WTC11 (cell line): Measurements from ENCODE around the gene PRR12. TPM values are rescaled to one million over a fixed set of nuclear protein-coding genes. Genes with fewer than 3 reads are reported as not detected.

Experiments used
- ATAC-seq: fragments of 200-7000 bp; cut with Tn5 transposase; 2 replicates; pipeline ENCODE4 v1.10.0; 2021; ENCODE audit warnings: mild to moderate bottlenecking, moderate library complexity
- CTCF ChIA-PET: fragments of 300-600 bp; sonication (Branson Sonifier 250); formaldehyde crosslinking; loops from one replicate; lab custom pipeline; 2021; ENCODE audit warnings: antibody characterized with exemption; lab: Charles Lee
- POLR2A ChIA-PET: fragments of 350-600 bp; sonication (Branson Sonifier 250); formaldehyde crosslinking; loops from one replicate; lab custom pipeline; 2021; ENCODE audit warnings: antibody characterized with exemption; lab: Charles Lee
- DNase-seq: peaks from one replicate; pipeline ENCODE4 v3.0.0; 2021; ENCODE audit warnings: low spot score
- H3K27ac Mint-ChIP-seq: 2 replicates; pipeline ENCODE4 v1.8.0; 2021; ENCODE audit warnings: mixed read lengths
- H3K27me3 Mint-ChIP-seq: 2 replicates; pipeline ENCODE4 v1.8.0; 2021; ENCODE audit warnings: low read depth, mild to moderate bottlenecking, moderate library complexity, mixed read lengths
- H3K36me3 Mint-ChIP-seq: 2 replicates; pipeline ENCODE4 v1.8.0; 2021; ENCODE audit warnings: mixed read lengths
- H3K4me1 Mint-ChIP-seq: 2 replicates; pipeline ENCODE4 v1.8.0; 2022; ENCODE audit warnings: mixed read lengths
- H3K4me3 Mint-ChIP-seq: 2 replicates; pipeline ENCODE4 v1.8.0; 2021; ENCODE audit warnings: mild to moderate bottlenecking, moderate library complexity, mixed read lengths
- H3K9me3 Mint-ChIP-seq: 2 replicates; pipeline ENCODE4 v1.8.0; 2021; ENCODE audit warnings: mixed read lengths
- ARID4B ChIP-seq: sonication (generic); formaldehyde crosslinking; IDR thresholded peaks from 2 replicates; pipeline ENCODE4 v1.8.0; 2023; ENCODE audit warnings: missing genetic modification reagents, mild to moderate bottlenecking, borderline replicate concordance
- CBFB ChIP-seq: sonication (generic); formaldehyde crosslinking; IDR thresholded peaks from 2 replicates; pipeline ENCODE4 v1.8.1; 2022; ENCODE audit warnings: mild to moderate bottlenecking, low read depth, missing genetic modification reagents
- GABPB1 ChIP-seq: sonication (generic); formaldehyde crosslinking; IDR thresholded peaks from 2 replicates; pipeline ENCODE4 v1.8.1; 2023; ENCODE audit warnings: mild to moderate bottlenecking, missing genetic modification reagents
- GTF2I ChIP-seq: fragments of 250-450 bp; sonication (Bioruptor Pico); conservative IDR thresholded peaks from 2 replicates; pipeline ENCODE4 v1.4.0; 2021; ENCODE audit warnings: mild to moderate bottlenecking
- KAT7 ChIP-seq: sonication (generic); formaldehyde crosslinking; IDR thresholded peaks from 2 replicates; pipeline ENCODE4 v1.8.1; 2023; ENCODE audit warnings: missing genetic modification reagents, mild to moderate bottlenecking, borderline replicate concordance
- NFYB ChIP-seq: sonication (generic); formaldehyde crosslinking; conservative IDR thresholded peaks from 2 replicates; pipeline ENCODE4 v1.8.0; 2022; ENCODE audit warnings: low read depth, missing genetic modification reagents
- NR3C1 ChIP-seq: sonication (generic); formaldehyde crosslinking; conservative IDR thresholded peaks from 2 replicates; pipeline ENCODE4 v1.8.1; 2023; ENCODE audit warnings: low read depth, mild to moderate bottlenecking, missing genetic modification reagents
- SMAD4 ChIP-seq: sonication (generic); formaldehyde crosslinking; IDR thresholded peaks from 2 replicates; pipeline ENCODE4 v1.8.0; 2022; ENCODE audit warnings: mild to moderate bottlenecking, missing genetic modification reagents
- TEAD4 ChIP-seq: sonication (generic); formaldehyde crosslinking; IDR thresholded peaks from 2 replicates; pipeline ENCODE4 v1.8.0; 2022; ENCODE audit warnings: mild to moderate bottlenecking, missing genetic modification reagents
- TP53 ChIP-seq: sonication (generic); formaldehyde crosslinking; IDR thresholded peaks from 2 replicates; pipeline ENCODE4 v1.8.1; 2023; ENCODE audit warnings: mild to moderate bottlenecking, missing genetic modification reagents
- ZBTB21 ChIP-seq: sonication (generic); formaldehyde crosslinking; IDR thresholded peaks from 2 replicates; pipeline ENCODE4 v1.8.1; 2023; ENCODE audit warnings: mild to moderate bottlenecking, missing genetic modification reagents, borderline replicate concordance
- ZNF121 ChIP-seq: sonication (generic); formaldehyde crosslinking; IDR thresholded peaks from 2 replicates; pipeline ENCODE4 v1.8.0; 2023; ENCODE audit warnings: missing genetic modification reagents
- ZNF138 ChIP-seq: sonication (generic); formaldehyde crosslinking; conservative IDR thresholded peaks from 2 replicates; pipeline ENCODE4 v1.8.1; 2022; ENCODE audit warnings: mild to moderate bottlenecking, moderate library complexity, missing genetic modification reagents
- ZNF232 ChIP-seq: sonication (generic); formaldehyde crosslinking; IDR thresholded peaks from 2 replicates; pipeline ENCODE4 v1.8.0; 2022; ENCODE audit warnings: mild to moderate bottlenecking, missing genetic modification reagents
- ZNF263 ChIP-seq: sonication (generic); formaldehyde crosslinking; IDR thresholded peaks from 2 replicates; pipeline ENCODE4 v1.8.1; 2022; ENCODE audit warnings: low read depth, mild to moderate bottlenecking, moderate library complexity, missing genetic modification reagents
- ZNF317 ChIP-seq: sonication (generic); formaldehyde crosslinking; IDR thresholded peaks from 2 replicates; pipeline ENCODE4 v1.8.1; 2023; ENCODE audit warnings: low read depth, mild to moderate bottlenecking, moderate library complexity, missing genetic modification reagents, borderline replicate concordance
- ZNF396 ChIP-seq: fragments of 250-450 bp; sonication (Bioruptor Pico); IDR thresholded peaks from 2 replicates; pipeline ENCODE4 v1.8.0; 2021; ENCODE audit warnings: mild to moderate bottlenecking, moderate library complexity, borderline replicate concordance
- ZNF416 ChIP-seq: fragments of 250-450 bp; sonication (Bioruptor Pico); IDR thresholded peaks from 2 replicates; pipeline ENCODE4 v1.9.0; 2021; ENCODE audit warnings: mild to moderate bottlenecking, inconsistent platforms
- ZNF512 ChIP-seq: sonication (generic); formaldehyde crosslinking; IDR thresholded peaks from 2 replicates; pipeline ENCODE4 v1.8.1; 2022; ENCODE audit warnings: missing genetic modification reagents, borderline replicate concordance
- total RNA-seq: library from RNA; stranded (reverse); gene quantifications from 3 replicates; pipeline ENCODE4 v1.2.3, GENCODE V29; 2021
- TF ChIP-seq, protein P1 (sequence below): sonication (generic); formaldehyde crosslinking; IDR thresholded peaks from 2 replicates; pipeline ENCODE4 v1.8.0; 2023; ENCODE audit warnings: mild to moderate bottlenecking, missing genetic modification reagents
- TF ChIP-seq, protein P2 (sequence below): fragments of 250-450 bp; sonication (Bioruptor Pico); IDR thresholded peaks from 2 replicates; pipeline ENCODE4 v2.1.2; 2022; ENCODE audit warnings: mild to moderate bottlenecking, moderate library complexity

The PRR12 gene
- total RNA-seq, 1 experiment from 2014 or later: 86.1 TPM

GRCh38 chr19:49564616-49565045 lies 26.4 kb upstream of the PRR12 start (continued):
- TF ChIP-seq, protein P1, sequence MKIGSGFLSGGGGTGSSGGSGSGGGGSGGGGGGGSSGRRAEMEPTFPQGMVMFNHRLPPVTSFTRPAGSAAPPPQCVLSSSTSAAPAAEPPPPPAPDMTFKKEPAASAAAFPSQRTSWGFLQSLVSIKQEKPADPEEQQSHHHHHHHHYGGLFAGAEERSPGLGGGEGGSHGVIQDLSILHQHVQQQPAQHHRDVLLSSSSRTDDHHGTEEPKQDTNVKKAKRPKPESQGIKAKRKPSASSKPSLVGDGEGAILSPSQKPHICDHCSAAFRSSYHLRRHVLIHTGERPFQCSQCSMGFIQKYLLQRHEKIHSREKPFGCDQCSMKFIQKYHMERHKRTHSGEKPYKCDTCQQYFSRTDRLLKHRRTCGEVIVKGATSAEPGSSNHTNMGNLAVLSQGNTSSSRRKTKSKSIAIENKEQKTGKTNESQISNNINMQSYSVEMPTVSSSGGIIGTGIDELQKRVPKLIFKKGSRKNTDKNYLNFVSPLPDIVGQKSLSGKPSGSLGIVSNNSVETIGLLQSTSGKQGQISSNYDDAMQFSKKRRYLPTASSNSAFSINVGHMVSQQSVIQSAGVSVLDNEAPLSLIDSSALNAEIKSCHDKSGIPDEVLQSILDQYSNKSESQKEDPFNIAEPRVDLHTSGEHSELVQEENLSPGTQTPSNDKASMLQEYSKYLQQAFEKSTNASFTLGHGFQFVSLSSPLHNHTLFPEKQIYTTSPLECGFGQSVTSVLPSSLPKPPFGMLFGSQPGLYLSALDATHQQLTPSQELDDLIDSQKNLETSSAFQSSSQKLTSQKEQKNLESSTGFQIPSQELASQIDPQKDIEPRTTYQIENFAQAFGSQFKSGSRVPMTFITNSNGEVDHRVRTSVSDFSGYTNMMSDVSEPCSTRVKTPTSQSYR: no peak
- no peak for TF ChIP-seq GABPB1
- no peak for TF ChIP-seq CBFB (CRISPR knock-in tag)

GRCh38 chr19:49565261-49565660 lies 25.7 kb upstream of the PRR12 start:
- Mint-ChIP-seq H3K27me3 (no peaks in the 10 kb centered on the region), H3K36me3 (no peaks in the 10 kb centered on the region), H3K27ac (peak overlapping the region; percentile 37; the same call in 1 of the 2 replicates), H3K4me3 (no peak overlapping the region), H3K4me1 (peaks cover 12% of the 10 kb centered on the region), H3K9me3 (no peaks in the 10 kb centered on the region)
- ChIA-PET CTCF (no interaction called here), POLR2A (no interaction called here)
- ATAC-seq (no peak), DNase-seq (no peak)
- TF ChIP-seq TP53 (CRISPR knock-in tag): no peak
- TF ChIP-seq ZNF396 (CRISPR knock-in tag): no peak
- TF ChIP-seq CBFB (CRISPR knock-in tag): no peak
- TF ChIP-seq ZNF416 (CRISPR knock-in tag): no peak
- TF ChIP-seq GTF2I: no peak
- TF ChIP-seq KAT7 (CRISPR knock-in tag): no peak
- TF ChIP-seq, protein P2, sequence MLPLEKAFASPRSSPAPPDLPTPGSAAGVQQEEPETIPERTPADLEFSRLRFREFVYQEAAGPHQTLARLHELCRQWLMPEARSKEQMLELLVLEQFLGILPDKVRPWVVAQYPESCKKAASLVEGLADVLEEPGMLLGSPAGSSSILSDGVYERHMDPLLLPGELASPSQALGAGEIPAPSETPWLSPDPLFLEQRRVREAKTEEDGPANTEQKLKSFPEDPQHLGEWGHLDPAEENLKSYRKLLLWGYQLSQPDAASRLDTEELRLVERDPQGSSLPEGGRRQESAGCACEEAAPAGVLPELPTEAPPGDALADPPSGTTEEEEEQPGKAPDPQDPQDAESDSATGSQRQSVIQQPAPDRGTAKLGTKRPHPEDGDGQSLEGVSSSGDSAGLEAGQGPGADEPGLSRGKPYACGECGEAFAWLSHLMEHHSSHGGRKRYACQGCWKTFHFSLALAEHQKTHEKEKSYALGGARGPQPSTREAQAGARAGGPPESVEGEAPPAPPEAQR (CRISPR knock-in tag): no peak
- no peak for TF ChIP-seq ZNF263 (CRISPR knock-in tag)
- no peak for TF ChIP-seq ZNF512 (CRISPR knock-in tag)

GRCh38 chr19:49566302-49566701 lies 24.7 kb upstream of the PRR12 start:
- no peak for ATAC-seq
- H3K27ac Mint-ChIP-seq: no peak overlapping the region
- POLR2A ChIA-PET: interaction anchor here (0.7 kb wide), 1 partner anchor 114 kb away, joined by 5 read pairs; no protein-coding TSS in a partner anchor

DNA sequence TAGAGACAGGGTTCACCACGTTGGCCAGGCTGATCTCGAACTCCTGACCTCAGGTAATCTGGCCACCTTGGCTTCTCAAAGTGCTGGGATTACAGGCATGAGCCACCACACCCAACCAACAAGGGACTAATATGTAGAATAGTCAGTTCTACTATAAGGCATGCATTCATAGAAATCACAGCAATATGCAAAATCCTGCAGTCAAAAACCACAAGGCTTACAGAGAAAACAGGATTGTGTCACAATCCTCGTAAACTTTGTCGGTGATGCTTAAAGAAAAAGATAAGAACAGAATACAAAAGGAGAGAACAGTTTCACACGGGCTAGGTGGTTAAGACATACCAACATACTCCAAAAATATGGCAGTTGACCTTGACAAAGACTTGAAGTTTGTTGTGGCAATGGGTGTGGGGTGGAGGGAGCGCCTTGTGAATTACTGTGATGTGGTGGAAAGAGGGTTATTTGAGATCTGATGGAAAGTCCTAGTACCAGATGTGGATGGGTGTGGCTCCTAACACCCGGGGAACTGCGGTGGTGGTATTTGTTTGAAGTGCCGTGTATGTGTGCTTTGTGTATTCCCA lies 23.0 kb upstream of the PRR12 start:
- ATAC-seq: no peak
- ChIA-PET CTCF (interaction anchor here (0.6 to 3.6 kb wide), 2 partner anchors 22 to 34 kb away, joined by 5 to 34 read pairs; no protein-coding TSS in a partner anchor), POLR2A (no interaction called here)
- no peaks in the 10 kb centered on the region for H3K36me3 Mint-ChIP-seq
- no peak for DNase-seq
- H3K9me3 Mint-ChIP-seq: no peaks in the 10 kb centered on the region
- no peaks in the 10 kb centered on the region for H3K27me3 Mint-ChIP-seq
- H3K4me1 Mint-ChIP-seq: peaks cover 14% of the 10 kb centered on the region
- H3K4me3 Mint-ChIP-seq: no peak overlapping the region
- no peak overlapping the region for H3K27ac Mint-ChIP-seq
- TF ChIP-seq ZNF317 (CRISPR knock-in tag): no peak
- no peak for TF ChIP-seq ZNF138 (CRISPR knock-in tag)
- no peak for TF ChIP-seq ZNF232 (CRISPR knock-in tag)
- no peak for TF ChIP-seq NFYB (CRISPR knock-in tag)
- no peak for TF ChIP-seq ZBTB21 (CRISPR knock-in tag)
- no peak for TF ChIP-seq ARID4B
- TF ChIP-seq SMAD4 (CRISPR knock-in tag): no peak
- TF ChIP-seq NR3C1: no peak
- TF ChIP-seq TEAD4 (CRISPR knock-in tag): no peak

More at GRCh38 chr19:49566302-49566701, 24.7 kb upstream of the PRR12 start:
- H3K9me3 Mint-ChIP-seq: no peaks in the 10 kb centered on the region
- no peak for DNase-seq
- CTCF ChIA-PET: interaction anchor here (0.8 to 0.9 kb wide), 2 partner anchors 20 to 90 kb away, joined by 3 to 5 read pairs; no protein-coding TSS in a partner anchor
- peak; percentile 56; the same call in 1 of the 2 replicates for TF ChIP-seq ZNF121 (CRISPR knock-in tag)
- TF ChIP-seq NFYB (CRISPR knock-in tag): no peak
- no peak overlapping the region for H3K4me3 Mint-ChIP-seq
- no peaks in the 10 kb centered on the region for H3K36me3 Mint-ChIP-seq
- no peaks in the 10 kb centered on the region for H3K27me3 Mint-ChIP-seq
- H3K4me1 Mint-ChIP-seq: peaks cover 11% of the 10 kb centered on the region
